Colonic mucosa (tissue), 4 donors: Measurements from ENCODE around the gene DCST1. TPM values are rescaled to one million over a fixed set of nuclear protein-coding genes. Genes with fewer than 3 reads are reported as not detected.
"Not testable (repeated sequence)": the region's sequence is repeated elsewhere in the genome, so short reads cannot be mapped to it uniquely, and the experiment has no call there.

Experiments
- DNase-seq: peaks from one replicate; pipeline ENCODE4 v3.0.0-alpha.2; 2020
- H3K27ac ChIP-seq: fragments of 200-600 bp; one replicate; pipeline ENCODE4 v1.8.0; 2021
- H3K27me3 ChIP-seq: fragments of 200-600 bp; one replicate; pipeline ENCODE4 v1.8.0; 2021
- H3K36me3 ChIP-seq: fragments of 200-600 bp; one replicate; pipeline ENCODE4 v1.8.0; 2021
- H3K4me1 ChIP-seq: fragments of 200-600 bp; one replicate; pipeline ENCODE4 v1.8.0; 2021; ENCODE audit warnings: mild to moderate bottlenecking
- H3K4me3 ChIP-seq: fragments of 200-600 bp; one replicate; pipeline ENCODE4 v1.8.0; 2021
- H3K9ac ChIP-seq, 2 donors: one replicate each; pipeline ENCODE4 v1.7.0; 2013; ENCODE audit warnings: control low read depth in 2 of 2, low read depth in 2 of 2, low read length in 2 of 2
- H3K9me3 ChIP-seq: fragments of 200-600 bp; one replicate; pipeline ENCODE4 v1.8.0; 2021
- CTCF ChIP-seq: fragments of 200-600 bp; IDR thresholded peaks from one replicate; pipeline ENCODE4 v1.8.0; 2022; ENCODE audit warnings: antibody characterized with exemption, mild to moderate bottlenecking
- intact Hi-C: fragments of 100-400 bp; cut with DNase I; formaldehyde crosslinking; loops from one replicate; pipeline ENCODE4 v1.14.1; 2022
- total RNA-seq, 2 donors: library from RNA; stranded (reverse); fragmentation: NEBNext Ultra II Directional in 1 of 2; extraction: Animal tissue kit (Norgen Biotek cat#: 25700) in 1 of 2; gene quantifications; one replicate each; pipeline ENCODE4 v1.2.1, GENCODE V29; 2021
- donor health status: healthy.
- donor health status: DM: no; HTN: no; CAD: no.
- donor health status: DM: no; HTN: no; CAD: no.

Gene DCST1
- total RNA-seq = not detected

GRCh38 chr1:155033524-155033923 is at the start of gene DCST1, which contains the start of gene DCST2:
DCST1 (plus strand) TSS chr1:155033824; CDS start chr1:155034037, 213 bp downstream.
DCST2 (minus strand) TSS chr1:155033781; CDS start chr1:155033701, 80 bp downstream.
- intact Hi-C loops = no loop called here
- TF ChIP-seq CTCF = no peak
- Histone ChIP-seq H3K9ac (no peak within 1 kb of the TSS), H3K4me1 (no peaks in the 10 kb centered on the region), H3K9me3 (no peaks in the 10 kb centered on the region), H3K27ac (no peak within 1 kb of the TSS), H3K36me3 (no peaks in the 10 kb centered on the region), H3K4me3 (no peak within 1 kb of the TSS), H3K27me3 (no peaks in the 10 kb centered on the region)
- DNase-seq = no peak

GRCh38 chr1:154986736-154987135 is 46.9 kb upstream of the DCST1 start:
- H3K4me1 ChIP-seq, H3K27me3 ChIP-seq, H3K9ac ChIP-seq, H3K27ac ChIP-seq, intact Hi-C loops, H3K4me3 ChIP-seq, H3K9me3 ChIP-seq, DNase-seq, H3K36me3 ChIP-seq: not testable (repeated sequence)

- no peak for TF ChIP-seq CTCF
- H3K27me3 ChIP-seq = no peaks in the 10 kb centered on the region
- no peaks in the 10 kb centered on the region for H3K9me3 ChIP-seq
- H3K4me3 ChIP-seq = no peak overlapping the region
- intact Hi-C loops = no loop called here
- no peak overlapping the region for H3K27ac ChIP-seq
- peaks cover 5% of the 10 kb centered on the region for H3K4me1 ChIP-seq
- H3K9ac ChIP-seq = no peak overlapping the region
- peaks cover 7% of the 10 kb centered on the region for H3K36me3 ChIP-seq
- DNase-seq = no peak
These were observed 46.3 kb upstream of the DCST1 start for GRCh38 chr1:154987326-154987725.

GRCh38 chr1:154988058-154988954 is 45.3 kb upstream of the DCST1 start:
- H3K4me1 ChIP-seq = peaks cover 5% of the 10 kb centered on the region
- peaks cover 7% of the 10 kb centered on the region for H3K36me3 ChIP-seq
- TF ChIP-seq CTCF = no peak
- no peak overlapping the region for H3K27ac ChIP-seq
- H3K4me3 ChIP-seq = no peak overlapping the region
- no peak for DNase-seq
- H3K9me3 ChIP-seq = no peaks in the 10 kb centered on the region
- no peaks in the 10 kb centered on the region for H3K27me3 ChIP-seq
- intact Hi-C loops = no loop called here
- H3K9ac ChIP-seq = no peak overlapping the region

GRCh38 chr1:154989195-154989860 is 44.3 kb upstream of the DCST1 start:
- H3K27me3 ChIP-seq = no peaks in the 10 kb centered on the region
- H3K36me3 ChIP-seq = peaks cover 7% of the 10 kb centered on the region
- no peaks in the 10 kb centered on the region for H3K4me1 ChIP-seq
- no peak for DNase-seq
- H3K27ac ChIP-seq = no peak overlapping the region
- TF ChIP-seq CTCF = no peak
- no peaks in the 10 kb centered on the region for H3K9me3 ChIP-seq
- no peak overlapping the region for H3K4me3 ChIP-seq
- no peak overlapping the region for H3K9ac ChIP-seq
- intact Hi-C loops = no loop called here
